GM12878 (cell line): ENCODE measurements around the gene EEF1A1. TPM values are rescaled to one million over a fixed set of nuclear protein-coding genes. Genes with fewer than 3 reads are reported as not detected.
A peak's percentile ranks its signal among the peaks of the same experiment; 100 is the strongest.

Experiments
- ATF2 ChIP-seq: IDR thresholded peaks from 2 replicates; pipeline ENCODE4 v1.6.1; 2012; ENCODE audit warnings: low read length, inconsistent platforms
- E2F4 ChIP-seq: IDR thresholded peaks from 2 replicates; pipeline ENCODE4 v1.6.1; 2012; ENCODE audit warnings: low read depth, low read length, improper control_type of control experiment
- ETV6 ChIP-seq, 2 experiments: fragments of 450-650 bp in 1 of 2; IDR thresholded peaks in 1 of 2; conservative IDR thresholded peaks in 1 of 2; 2 replicates each; pipeline ENCODE4 v1.6.1; 2014; ENCODE audit warnings: antibody characterized with exemption in 1 of 2, borderline replicate concordance in 1 of 2, low read depth in 1 of 2, mild to moderate bottlenecking in 1 of 2, moderate library complexity in 1 of 2
- EZH2 ChIP-seq: IDR thresholded peaks from 2 replicates; pipeline ENCODE4 v1.6.1; 2012; ENCODE audit warnings: low read depth, mild to moderate bottlenecking, control low read depth, inconsistent platforms, low read length, borderline replicate concordance; ENCODE audit not compliant: control insufficient read depth
- HCFC1 ChIP-seq: fragments of 150-350 bp; IDR thresholded peaks from 2 replicates; pipeline ENCODE4 v1.6.1; 2014; ENCODE audit warnings: low read length
- HDGF ChIP-seq: fragments of 450-650 bp; IDR thresholded peaks from 2 replicates; pipeline ENCODE4 v1.6.1; 2016; ENCODE audit warnings: antibody characterized with exemption
- IKZF2 ChIP-seq, 2 experiments: fragments of 450-650 bp; IDR thresholded peaks; 2 replicates each; pipeline ENCODE4 v1.6.1; 2017; ENCODE audit warnings: mild to moderate bottlenecking in 2 of 2, moderate library complexity in 2 of 2
- IRF4 ChIP-seq: IDR thresholded peaks from 2 replicates; pipeline ENCODE4 v1.6.1; 2011; ENCODE audit warnings: low read depth, low read length
- JUNB ChIP-seq: IDR thresholded peaks from 2 replicates; pipeline ENCODE4 v1.6.1; 2016; ENCODE audit warnings: antibody characterized with exemption, mild to moderate bottlenecking
- PAX5 ChIP-seq: IDR thresholded peaks from 2 replicates; pipeline ENCODE4 v1.6.1; 2011; ENCODE audit warnings: low read depth, low read length, borderline replicate concordance
- PBX3 ChIP-seq: IDR thresholded peaks from 2 replicates; pipeline ENCODE4 v1.6.1; 2011; ENCODE audit warnings: mild to moderate bottlenecking, low read depth, low read length, moderate library complexity; ENCODE audit not compliant: insufficient replicate concordance
- POLR2AphosphoS2 ChIP-seq: IDR thresholded peaks from 2 replicates; pipeline ENCODE4 v1.6.1; 2011; ENCODE audit warnings: low read depth, mild to moderate bottlenecking, low read length, improper control_type of control experiment, moderate library complexity
- SMAD5 ChIP-seq: IDR thresholded peaks from 2 replicates; pipeline ENCODE4 v1.6.1; 2016; ENCODE audit warnings: antibody characterized with exemption, low read depth
- YBX1 ChIP-seq: fragments of 450-650 bp; IDR thresholded peaks from 2 replicates; pipeline ENCODE4 v1.6.1; 2016; ENCODE audit warnings: antibody characterized with exemption
- polyA plus RNA-seq, 11 experiments: library from polyadenylated mRNA; depleted of rRNA in 4 of 11; unstranded in 6 of 11; stranded (reverse) in 5 of 11; fragments of >200 nt; fragmentation: Nextera tagmentation in 4 of 11; fragmentation: Illumina TruSeq in 1 of 11; extraction: Ambion mirVana in 4 of 11; extraction: Trizol in 1 of 11; gene quantifications; 1 replicate in 1 of 11; 2 replicates in 10 of 11; pipeline versions ENCODE4 v1.2.1 to v1.2.3, GENCODE V29; 2011 to 2016; ENCODE audit warnings: inconsistent platforms in 2 of 11, missing spikeins in 2 of 11, low read depth in 1 of 11
- total RNA-seq, 4 experiments: library from RNA; depleted of rRNA in 3 of 4; stranded (reverse); fragments of >200 nt in 3 of 4; fragmentation: Illumina TruSeq in 1 of 4; extraction: Trizol in 1 of 4; gene quantifications; 2 replicates each; pipeline versions ENCODE4 v1.2.1 to v1.2.3, GENCODE V29; 2013 to 2021
- TF ChIP-seq, protein P1 (sequence below): fragments of 450-650 bp; formaldehyde crosslinking; IDR thresholded peaks from 2 replicates; pipeline ENCODE4 v1.4.0; 2022; ENCODE audit warnings: mild to moderate bottlenecking, moderate library complexity
- TF ChIP-seq, protein P2 (sequence below): IDR thresholded peaks from 2 replicates; pipeline ENCODE4 v1.6.1; 2012; ENCODE audit warnings: mild to moderate bottlenecking, low read depth, low read length

The EEF1A1 gene
- total and polyA plus RNA-seq, 10 of the 15 experiments (the other 5 are each of a cell fraction or from before 2014, with no cell fraction given): 4,214 to 18,090 (median 14,132) TPM

- TF ChIP-seq POLR2AphosphoS2: no peak
- TF ChIP-seq E2F4: no peak
- TF ChIP-seq IRF4: no peak
- TF ChIP-seq, protein P1, sequence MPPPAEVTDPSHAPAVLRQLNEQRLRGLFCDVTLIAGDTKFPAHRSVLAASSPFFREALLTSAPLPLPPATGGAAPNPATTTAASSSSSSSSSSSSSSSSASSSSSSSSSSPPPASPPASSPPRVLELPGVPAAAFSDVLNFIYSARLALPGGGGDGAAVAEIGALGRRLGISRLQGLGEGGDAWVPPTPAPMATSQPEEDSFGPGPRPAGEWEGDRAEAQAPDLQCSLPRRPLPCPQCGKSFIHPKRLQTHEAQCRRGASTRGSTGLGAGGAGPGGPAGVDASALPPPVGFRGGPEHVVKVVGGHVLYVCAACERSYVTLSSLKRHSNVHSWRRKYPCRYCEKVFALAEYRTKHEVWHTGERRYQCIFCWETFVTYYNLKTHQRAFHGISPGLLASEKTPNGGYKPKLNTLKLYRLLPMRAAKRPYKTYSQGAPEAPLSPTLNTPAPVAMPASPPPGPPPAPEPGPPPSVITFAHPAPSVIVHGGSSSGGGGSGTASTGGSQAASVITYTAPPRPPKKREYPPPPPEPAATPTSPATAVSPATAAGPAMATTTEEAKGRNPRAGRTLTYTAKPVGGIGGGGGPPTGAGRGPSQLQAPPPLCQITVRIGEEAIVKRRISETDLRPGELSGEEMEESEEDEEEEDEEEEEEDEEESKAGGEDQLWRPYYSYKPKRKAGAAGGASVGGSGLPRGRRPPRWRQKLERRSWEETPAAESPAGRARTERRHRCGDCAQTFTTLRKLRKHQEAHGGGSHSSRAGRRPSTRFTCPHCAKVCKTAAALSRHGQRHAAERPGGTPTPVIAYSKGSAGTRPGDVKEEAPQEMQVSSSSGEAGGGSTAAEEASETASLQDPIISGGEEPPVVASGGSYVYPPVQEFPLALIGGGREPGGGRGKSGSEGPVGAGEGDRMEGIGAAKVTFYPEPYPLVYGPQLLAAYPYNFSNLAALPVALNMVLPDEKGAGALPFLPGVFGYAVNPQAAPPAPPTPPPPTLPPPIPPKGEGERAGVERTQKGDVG (CRISPR knock-in tag): no peak
- TF ChIP-seq EZH2: no peak
- peak; percentile 63 for TF ChIP-seq ATF2
- TF ChIP-seq PAX5: no peak
- no peak for TF ChIP-seq ETV6 (conservative IDR thresholded peaks at IDR 0.05 in 1 of 2, IDR thresholded peaks at IDR 0.05 in 1 of 2; ENCODE audit: borderline replicate concordance in 1 of 2, low read depth in 1 of 2)
- no peak for TF ChIP-seq HCFC1
- TF ChIP-seq HDGF: no peak
- TF ChIP-seq JUNB: peak; percentile 90
- peak in 1 of 2 experiments; percentile 24; a peak in 3 of 4 replicates for TF ChIP-seq IKZF2 (IDR thresholded peaks at IDR 0.05)
- no peak for TF ChIP-seq YBX1
- no peak for TF ChIP-seq PBX3
- TF ChIP-seq, protein P2, sequence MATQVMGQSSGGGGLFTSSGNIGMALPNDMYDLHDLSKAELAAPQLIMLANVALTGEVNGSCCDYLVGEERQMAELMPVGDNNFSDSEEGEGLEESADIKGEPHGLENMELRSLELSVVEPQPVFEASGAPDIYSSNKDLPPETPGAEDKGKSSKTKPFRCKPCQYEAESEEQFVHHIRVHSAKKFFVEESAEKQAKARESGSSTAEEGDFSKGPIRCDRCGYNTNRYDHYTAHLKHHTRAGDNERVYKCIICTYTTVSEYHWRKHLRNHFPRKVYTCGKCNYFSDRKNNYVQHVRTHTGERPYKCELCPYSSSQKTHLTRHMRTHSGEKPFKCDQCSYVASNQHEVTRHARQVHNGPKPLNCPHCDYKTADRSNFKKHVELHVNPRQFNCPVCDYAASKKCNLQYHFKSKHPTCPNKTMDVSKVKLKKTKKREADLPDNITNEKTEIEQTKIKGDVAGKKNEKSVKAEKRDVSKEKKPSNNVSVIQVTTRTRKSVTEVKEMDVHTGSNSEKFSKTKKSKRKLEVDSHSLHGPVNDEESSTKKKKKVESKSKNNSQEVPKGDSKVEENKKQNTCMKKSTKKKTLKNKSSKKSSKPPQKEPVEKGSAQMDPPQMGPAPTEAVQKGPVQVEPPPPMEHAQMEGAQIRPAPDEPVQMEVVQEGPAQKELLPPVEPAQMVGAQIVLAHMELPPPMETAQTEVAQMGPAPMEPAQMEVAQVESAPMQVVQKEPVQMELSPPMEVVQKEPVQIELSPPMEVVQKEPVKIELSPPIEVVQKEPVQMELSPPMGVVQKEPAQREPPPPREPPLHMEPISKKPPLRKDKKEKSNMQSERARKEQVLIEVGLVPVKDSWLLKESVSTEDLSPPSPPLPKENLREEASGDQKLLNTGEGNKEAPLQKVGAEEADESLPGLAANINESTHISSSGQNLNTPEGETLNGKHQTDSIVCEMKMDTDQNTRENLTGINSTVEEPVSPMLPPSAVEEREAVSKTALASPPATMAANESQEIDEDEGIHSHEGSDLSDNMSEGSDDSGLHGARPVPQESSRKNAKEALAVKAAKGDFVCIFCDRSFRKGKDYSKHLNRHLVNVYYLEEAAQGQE: no peak
- no peak for TF ChIP-seq SMAD5
Measured at GRCh38 chr6:73560182-73560732, 39.4 kb upstream of the EEF1A1 start (continued).
